Measurements from ENCODE around the gene KCNQ1. TPM values are rescaled to one million over a fixed set of nuclear protein-coding genes. Genes with fewer than 3 reads are reported as not detected.

Gene KCNQ1
- total and polyA plus RNA-seq, 2 of the 13 experiments (the other 11 are each of a cell fraction or from before 2014, with no cell fraction given): 0.02 to 0.08 TPM

DNA sequence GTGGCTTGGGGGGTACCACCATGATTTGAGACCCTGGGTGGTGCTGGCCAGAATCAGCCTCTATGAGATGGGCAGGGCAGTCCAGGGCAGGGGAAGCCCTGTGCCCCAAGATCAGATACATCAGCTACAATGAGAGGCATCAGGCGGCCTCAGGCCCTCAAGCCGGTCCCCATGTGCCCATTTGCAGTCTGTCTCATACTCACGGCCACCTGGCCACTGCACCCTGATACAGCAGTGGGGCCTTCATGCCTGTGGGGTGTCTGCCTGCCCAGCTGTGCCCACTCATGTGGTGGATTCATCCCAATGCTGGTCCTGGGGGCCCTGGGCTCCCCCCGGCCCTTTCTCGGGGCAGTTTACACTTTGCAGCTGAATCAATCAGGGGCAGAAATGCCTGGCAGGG is 297.4 kb downstream of the KCNQ1 start (continued):
- TF ChIP-seq, protein P1, sequence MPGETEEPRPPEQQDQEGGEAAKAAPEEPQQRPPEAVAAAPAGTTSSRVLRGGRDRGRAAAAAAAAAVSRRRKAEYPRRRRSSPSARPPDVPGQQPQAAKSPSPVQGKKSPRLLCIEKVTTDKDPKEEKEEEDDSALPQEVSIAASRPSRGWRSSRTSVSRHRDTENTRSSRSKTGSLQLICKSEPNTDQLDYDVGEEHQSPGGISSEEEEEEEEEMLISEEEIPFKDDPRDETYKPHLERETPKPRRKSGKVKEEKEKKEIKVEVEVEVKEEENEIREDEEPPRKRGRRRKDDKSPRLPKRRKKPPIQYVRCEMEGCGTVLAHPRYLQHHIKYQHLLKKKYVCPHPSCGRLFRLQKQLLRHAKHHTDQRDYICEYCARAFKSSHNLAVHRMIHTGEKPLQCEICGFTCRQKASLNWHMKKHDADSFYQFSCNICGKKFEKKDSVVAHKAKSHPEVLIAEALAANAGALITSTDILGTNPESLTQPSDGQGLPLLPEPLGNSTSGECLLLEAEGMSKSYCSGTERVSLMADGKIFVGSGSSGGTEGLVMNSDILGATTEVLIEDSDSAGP (CRISPR knock-in tag; IDR thresholded peaks at IDR 0.05; ENCODE audit: borderline replicate concordance): 0 out of 2 replicates have a peak, but pooled peaks have one; percentile 41
- TF ChIP-seq, protein P2, sequence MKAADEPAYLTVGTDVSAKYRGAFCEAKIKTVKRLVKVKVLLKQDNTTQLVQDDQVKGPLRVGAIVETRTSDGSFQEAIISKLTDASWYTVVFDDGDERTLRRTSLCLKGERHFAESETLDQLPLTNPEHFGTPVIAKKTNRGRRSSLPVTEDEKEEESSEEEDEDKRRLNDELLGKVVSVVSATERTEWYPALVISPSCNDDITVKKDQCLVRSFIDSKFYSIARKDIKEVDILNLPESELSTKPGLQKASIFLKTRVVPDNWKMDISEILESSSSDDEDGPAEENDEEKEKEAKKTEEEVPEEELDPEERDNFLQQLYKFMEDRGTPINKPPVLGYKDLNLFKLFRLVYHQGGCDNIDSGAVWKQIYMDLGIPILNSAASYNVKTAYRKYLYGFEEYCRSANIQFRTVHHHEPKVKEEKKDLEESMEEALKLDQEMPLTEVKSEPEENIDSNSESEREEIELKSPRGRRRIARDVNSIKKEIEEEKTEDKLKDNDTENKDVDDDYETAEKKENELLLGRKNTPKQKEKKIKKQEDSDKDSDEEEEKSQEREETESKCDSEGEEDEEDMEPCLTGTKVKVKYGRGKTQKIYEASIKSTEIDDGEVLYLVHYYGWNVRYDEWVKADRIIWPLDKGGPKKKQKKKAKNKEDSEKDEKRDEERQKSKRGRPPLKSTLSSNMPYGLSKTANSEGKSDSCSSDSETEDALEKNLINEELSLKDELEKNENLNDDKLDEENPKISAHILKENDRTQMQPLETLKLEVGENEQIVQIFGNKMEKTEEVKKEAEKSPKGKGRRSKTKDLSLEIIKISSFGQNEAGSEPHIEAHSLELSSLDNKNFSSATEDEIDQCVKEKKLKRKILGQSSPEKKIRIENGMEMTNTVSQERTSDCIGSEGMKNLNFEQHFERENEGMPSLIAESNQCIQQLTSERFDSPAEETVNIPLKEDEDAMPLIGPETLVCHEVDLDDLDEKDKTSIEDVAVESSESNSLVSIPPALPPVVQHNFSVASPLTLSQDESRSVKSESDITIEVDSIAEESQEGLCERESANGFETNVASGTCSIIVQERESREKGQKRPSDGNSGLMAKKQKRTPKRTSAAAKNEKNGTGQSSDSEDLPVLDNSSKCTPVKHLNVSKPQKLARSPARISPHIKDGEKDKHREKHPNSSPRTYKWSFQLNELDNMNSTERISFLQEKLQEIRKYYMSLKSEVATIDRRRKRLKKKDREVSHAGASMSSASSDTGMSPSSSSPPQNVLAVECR (CRISPR knock-in tag; IDR thresholded peaks at IDR 0.05; ENCODE audit: borderline replicate concordance): no peak
- TF ChIP-seq MXI1 (IDR thresholded peaks at IDR 0.05; ENCODE audit: borderline replicate concordance, low read depth, low read length): no peak

DNA sequence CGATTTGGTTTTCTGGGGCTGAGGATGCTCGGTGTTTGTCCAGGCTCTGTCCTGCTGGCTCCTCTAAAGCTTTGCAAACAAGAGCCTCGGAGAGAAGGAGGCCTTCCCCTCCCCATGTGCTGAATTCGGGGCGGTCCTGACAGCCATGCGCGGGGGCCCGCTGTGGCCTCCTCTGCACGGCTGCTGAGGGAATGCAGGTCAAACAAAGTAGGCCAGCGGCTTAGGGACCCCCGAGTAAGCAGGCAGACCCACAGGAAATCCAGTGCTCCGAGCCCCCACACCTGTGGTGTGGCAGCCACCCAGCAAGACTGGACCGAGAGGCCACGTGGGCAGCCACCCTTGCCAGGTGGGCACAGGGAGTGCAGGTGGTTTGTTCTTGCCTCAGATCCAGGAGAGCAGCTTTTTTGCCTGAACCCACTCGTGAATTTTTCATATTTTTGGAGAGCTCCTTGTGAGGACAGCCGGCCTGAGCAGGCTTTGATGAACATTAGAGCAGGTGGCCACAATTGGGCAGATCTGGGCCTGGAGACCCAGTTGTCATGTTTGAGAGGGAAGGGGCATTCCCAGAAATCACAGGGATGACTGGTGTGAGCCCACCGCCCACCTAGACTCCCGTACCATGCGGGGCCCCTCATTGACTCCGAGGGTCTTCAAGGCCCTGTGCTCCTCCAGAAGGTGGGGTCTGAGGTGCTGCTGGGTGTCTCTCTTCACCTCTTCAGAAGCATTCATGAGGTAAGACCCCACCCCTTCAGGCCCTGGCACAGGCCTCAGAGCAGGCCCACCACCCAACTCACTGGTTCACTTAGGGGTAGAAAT is 298.0 kb downstream of the KCNQ1 start:
- Histone ChIP-seq H3K27me3 (ENCODE audit: control insufficient read depth in 1 of 2, insufficient read depth in 2 of 2, low read length in 2 of 2) (peaks cover 10 to 55% of the 10 kb centered on the region in 2 experiments; a peak in 4 of 5 replicates), H3K36me3 (replicated peaks in 1 of 2; ENCODE audit: control insufficient read depth in 1 of 2, insufficient read depth in 2 of 2, low read length in 2 of 2) (no peaks in the 10 kb centered on the region), H3K9ac (ENCODE audit: insufficient read depth, low read depth, low read length) (no peak overlapping the region), H3K79me2 (ENCODE audit: insufficient read depth, low read length) (no peaks in the 10 kb centered on the region), H2AFZ (ENCODE audit: low read length) (no peak overlapping the region), H3K4me2 (ENCODE audit: low read depth, low read length) (peak overlapping the region; percentile 70), H4K20me1 (ENCODE audit: insufficient read depth, low read length) (no peaks in the 10 kb centered on the region), H3K4me3 (replicated peaks in 1 of 3; ENCODE audit: insufficient read depth in 1 of 3, low read depth in 2 of 3, low read length in 3 of 3) (peak overlapping the region in 1 of 3 experiments; percentile 40; a peak in 1 of 6 replicates), H3K9me3 (ENCODE audit: low read length) (no peaks in the 10 kb centered on the region), H3K4me1 (ENCODE audit: insufficient read depth, low read length) (peaks cover 59% of the 10 kb centered on the region), H3K27ac (ENCODE audit: extremely low read length, insufficient read depth, low read length) (no peak overlapping the region)
- FAIRE-seq: no peak
- 31% methylated on average over 14 of the region's 20 CpGs for WGBS (ENCODE audit: low lambda C conversion rate)
- in situ Hi-C loops (cut with HindIII; ENCODE audit: extremely low pct_ligation_motif_present, low pct_unique_long_range_greater_than_20kb) (loop anchor here (25.0 kb wide), 1 partner anchor 531 kb away; no protein-coding TSS in a partner anchor), intact Hi-C loops (cut with micrococcal nuclease; ENCODE audit: unreplicated experiment) (no loop called here)
- no TSS peak for BruUV-seq (replicated peaks)
- DNase-seq (ENCODE audit: low spot score): no peak
- ChIA-PET POLR2A (interaction anchor here (0.6 to 4.8 kb wide), 5 partner anchors 11 to 109 kb away, joined by 3 to 90 read pairs (median 15); partner anchors contain the start of gene KCNQ1OT1), CTCF (ENCODE audit: low intra/inter-chr PET ratio, low total read pairs) (no interaction called here)
- ATAC-seq: no peak; the same call in 2 of the 3 replicates
- 0 out of 2 replicates have a peak, but pooled peaks have one; percentile 13 for TF ChIP-seq FOSL2 (CRISPR knock-in tag; IDR thresholded peaks at IDR 0.05)
- no peak for TF ChIP-seq ZNF136 (CRISPR knock-in tag; IDR thresholded peaks at IDR 0.05; ENCODE audit: low read depth)
- no peak for TF ChIP-seq NFE2 (CRISPR knock-in tag; IDR thresholded peaks at IDR 0.05)
- TF ChIP-seq NCOA5 (CRISPR knock-in tag; IDR thresholded peaks at IDR 0.05): no peak
- TF ChIP-seq ZBTB3 (CRISPR knock-in tag; IDR thresholded peaks at IDR 0.05; ENCODE audit: borderline replicate concordance, low read depth): no peak
- TF ChIP-seq, protein P3, sequence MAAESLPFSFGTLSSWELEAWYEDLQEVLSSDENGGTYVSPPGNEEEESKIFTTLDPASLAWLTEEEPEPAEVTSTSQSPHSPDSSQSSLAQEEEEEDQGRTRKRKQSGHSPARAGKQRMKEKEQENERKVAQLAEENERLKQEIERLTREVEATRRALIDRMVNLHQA (CRISPR knock-in tag; IDR thresholded peaks at IDR 0.05): no peak
- no peak for TF ChIP-seq ZNF292 (CRISPR knock-in tag; IDR thresholded peaks at IDR 0.05; ENCODE audit: borderline replicate concordance, low read depth)
- TF ChIP-seq EEA1 (CRISPR knock-in tag; IDR thresholded peaks at IDR 0.05; ENCODE audit: borderline replicate concordance): no peak
- TF ChIP-seq, protein P4, sequence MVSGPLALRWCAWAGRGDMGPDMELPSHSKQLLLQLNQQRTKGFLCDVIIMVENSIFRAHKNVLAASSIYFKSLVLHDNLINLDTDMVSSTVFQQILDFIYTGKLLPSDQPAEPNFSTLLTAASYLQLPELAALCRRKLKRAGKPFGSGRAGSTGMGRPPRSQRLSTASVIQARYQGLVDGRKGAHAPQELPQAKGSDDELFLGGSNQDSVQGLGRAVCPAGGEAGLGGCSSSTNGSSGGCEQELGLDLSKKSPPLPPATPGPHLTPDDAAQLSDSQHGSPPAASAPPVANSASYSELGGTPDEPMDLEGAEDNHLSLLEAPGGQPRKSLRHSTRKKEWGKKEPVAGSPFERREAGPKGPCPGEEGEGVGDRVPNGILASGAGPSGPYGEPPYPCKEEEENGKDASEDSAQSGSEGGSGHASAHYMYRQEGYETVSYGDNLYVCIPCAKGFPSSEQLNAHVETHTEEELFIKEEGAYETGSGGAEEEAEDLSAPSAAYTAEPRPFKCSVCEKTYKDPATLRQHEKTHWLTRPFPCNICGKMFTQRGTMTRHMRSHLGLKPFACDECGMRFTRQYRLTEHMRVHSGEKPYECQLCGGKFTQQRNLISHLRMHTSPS (CRISPR knock-in tag; IDR thresholded peaks at IDR 0.05; ENCODE audit: low read depth): no peak
- TF ChIP-seq ZBTB7B (CRISPR knock-in tag; IDR thresholded peaks at IDR 0.05): 0 out of 2 replicates have a peak, but pooled peaks have one; percentile 46

Data from HepG2 (cell line).